ENCODE measurements around the gene USP40. TPM values are rescaled to one million over a fixed set of nuclear protein-coding genes. Genes with fewer than 3 reads are reported as not detected.

The USP40 gene
- total RNA-seq, 2 donors from 2014 or later, result 5.9 to 22.9 TPM

- Mint-ChIP-seq H3K27ac (peak overlapping the region in 1 of 2 donors; percentile 77), H3K36me3 (peaks cover 9 to 28% of the 10 kb centered on the region in 2 donors), H3K9me3 (no peaks in the 10 kb centered on the region)
- DNase-seq (ENCODE audit: low spot score in 2 of 2) (no peak), ATAC-seq (no peak)
These were observed 107.2 kb downstream of the USP40 start for GRCh38 chr2:233459426-233459825.

GRCh38 chr2:233458826-233459225 lies 107.8 kb downstream of the USP40 start:
- no peak for ATAC-seq
- H3K27ac Mint-ChIP-seq, result peak overlapping the region in 1 of 2 donors; percentile 52
- peaks cover 5 to 23% of the 10 kb centered on the region in 2 donors for H3K36me3 Mint-ChIP-seq
- no peak for DNase-seq (ENCODE audit: low spot score in 2 of 2)
- no peaks in the 10 kb centered on the region for H3K9me3 Mint-ChIP-seq

- no peaks in the 10 kb centered on the region for H3K9me3 Mint-ChIP-seq
- H3K36me3 Mint-ChIP-seq, result peaks cover 0 to 19% of the 10 kb centered on the region in 2 donors
- peak overlapping the region; percentile 14 to 57 for H3K27ac Mint-ChIP-seq
- ATAC-seq, result no peak
- DNase-seq (ENCODE audit: low spot score in 2 of 2), result no peak
These were observed 108.5 kb downstream of the USP40 start for GRCh38 chr2:233458031-233458610.

- ATAC-seq (no peak), DNase-seq (ENCODE audit: low spot score in 2 of 2) (no peak)
- Mint-ChIP-seq H3K9me3 (no peaks in the 10 kb centered on the region), H3K27ac (peak overlapping the region; percentile 55 to 57), H3K36me3 (peaks cover 0 to 19% of the 10 kb centered on the region in 2 donors)
These were observed 109.2 kb downstream of the USP40 start for GRCh38 chr2:233457356-233457755.

- Mint-ChIP-seq H3K36me3 (peaks cover 0 to 17% of the 10 kb centered on the region in 2 donors), H3K27ac (peak overlapping the region; percentile 55 to 57), H3K9me3 (no peaks in the 10 kb centered on the region)
- no peak for ATAC-seq
- DNase-seq (ENCODE audit: low spot score in 2 of 2), result no peak
These were observed 109.6 kb downstream of the USP40 start for GRCh38 chr2:233456934-233457333.

GRCh38 chr2:233456111-233456510 lies 110.5 kb downstream of the USP40 start:
- ATAC-seq (no peak), DNase-seq (ENCODE audit: low spot score in 2 of 2) (no peak)
- Mint-ChIP-seq H3K9me3 (no peaks in the 10 kb centered on the region), H3K36me3 (peaks cover 0 to 10% of the 10 kb centered on the region in 2 donors), H3K27ac (peak overlapping the region in 1 of 2 donors; percentile 73)

GRCh38 chr2:233455491-233455890 lies 111.1 kb downstream of the USP40 start:
- H3K36me3 Mint-ChIP-seq, result peaks cover 0 to 10% of the 10 kb centered on the region in 2 donors
- no peaks in the 10 kb centered on the region for H3K9me3 Mint-ChIP-seq
- ATAC-seq (no peak), DNase-seq (ENCODE audit: low spot score in 2 of 2) (no peak)
- peak overlapping the region in 1 of 2 donors; percentile 50 for H3K27ac Mint-ChIP-seq

- peaks cover 0 to 10% of the 10 kb centered on the region in 2 donors for H3K36me3 Mint-ChIP-seq
- ATAC-seq, result no peak
- no peak overlapping the region for H3K27ac Mint-ChIP-seq
These were observed 111.6 kb downstream of the USP40 start for GRCh38 chr2:233455006-233455405.

GRCh38 chr2:233453916-233454315 lies 112.7 kb downstream of the USP40 start:
- H3K9me3 Mint-ChIP-seq, result no peaks in the 10 kb centered on the region
- H3K27ac Mint-ChIP-seq, result peak overlapping the region in 1 of 2 donors; percentile 38
- H3K36me3 Mint-ChIP-seq, result peaks cover 0 to 10% of the 10 kb centered on the region in 2 donors
- DNase-seq (ENCODE audit: low spot score in 2 of 2) (no peak), ATAC-seq (no peak)

More at GRCh38 chr2:233455006-233455405, 111.6 kb downstream of the USP40 start:
- no peaks in the 10 kb centered on the region for H3K9me3 Mint-ChIP-seq
- DNase-seq (ENCODE audit: low spot score in 2 of 2), result no peak

GRCh38 chr2:233453111-233453915 lies 113.3 kb downstream of the USP40 start:
- peaks cover 0 to 10% of the 10 kb centered on the region in 2 donors for H3K36me3 Mint-ChIP-seq
- no peaks in the 10 kb centered on the region for H3K9me3 Mint-ChIP-seq
- DNase-seq (ENCODE audit: low spot score in 2 of 2), result no peak
- no peak for ATAC-seq
- H3K27ac Mint-ChIP-seq, result peak overlapping the region; percentile 38 to 88

- peaks cover 0 to 10% of the 10 kb centered on the region in 2 donors for H3K36me3 Mint-ChIP-seq
- H3K27ac Mint-ChIP-seq, result no peak overlapping the region
These were observed 114.6 kb downstream of the USP40 start for GRCh38 chr2:233451950-233452349.

GRCh38 chr2:233450864-233451575 lies 115.6 kb downstream of the USP40 start:
- DNase-seq (ENCODE audit: low spot score in 2 of 2) (peak in 1 of 2 donors; percentile 45), ATAC-seq (no peak)
- Mint-ChIP-seq H3K9me3 (no peaks in the 10 kb centered on the region), H3K27ac (no peak overlapping the region), H3K36me3 (peaks cover 0 to 10% of the 10 kb centered on the region in 2 donors)

More at GRCh38 chr2:233451950-233452349, 114.6 kb downstream of the USP40 start:
- DNase-seq (ENCODE audit: low spot score in 2 of 2) (no peak), ATAC-seq (no peak)
- no peaks in the 10 kb centered on the region for H3K9me3 Mint-ChIP-seq

GRCh38 chr2:233449921-233450863 lies 116.4 kb downstream of the USP40 start:
- Mint-ChIP-seq H3K36me3 (peaks cover 0 to 7% of the 10 kb centered on the region in 2 donors), H3K9me3 (no peaks in the 10 kb centered on the region), H3K27ac (no peak overlapping the region)
- DNase-seq (ENCODE audit: low spot score in 2 of 2), result no peak
- no peak for ATAC-seq

GRCh38 chr2:233449081-233449901 lies 117.3 kb downstream of the USP40 start:
- Mint-ChIP-seq H3K36me3 (no peaks in the 10 kb centered on the region), H3K9me3 (no peaks in the 10 kb centered on the region), H3K27ac (peak overlapping the region in 1 of 2 donors; percentile 50)
- ATAC-seq (no peak), DNase-seq (ENCODE audit: low spot score in 2 of 2) (no peak)

- H3K27ac Mint-ChIP-seq, result peak overlapping the region; percentile 2 to 62
- no peak for ATAC-seq
- H3K9me3 Mint-ChIP-seq, result no peaks in the 10 kb centered on the region
- H3K36me3 Mint-ChIP-seq, result no peaks in the 10 kb centered on the region
- DNase-seq (ENCODE audit: low spot score in 2 of 2), result no peak
These were observed 118.0 kb downstream of the USP40 start for GRCh38 chr2:233448575-233448974.
